Right lobe of liver (tissue), 4 donors: ENCODE measurements around the gene CKM.

Experiments
- CTCF ChIP-seq, 4 donors: fragments of 200-600 bp in 3 of 4; fragments of 450-650 bp in 1 of 4; IDR thresholded peaks; one replicate each; pipeline versions ENCODE4 v1.5.1 to v1.8.0; 2016 to 2022; ENCODE audit warnings: antibody characterized with exemption in 4 of 4, mild to moderate bottlenecking in 2 of 4
- POLR2A ChIP-seq: fragments of 450-650 bp; IDR thresholded peaks from one replicate; pipeline ENCODE4 v1.6.1; 2017; ENCODE audit warnings: antibody characterized with exemption, mild to moderate bottlenecking
- donor health status: DM: no; HTN: no; CAD: no.
- donor health status: DM: no; HTN: no; CAD: no.
- donor health status: DM: no; HTN: yes; CAD: no.

GRCh38 chr19:45345506-45345860 is 22.8 kb upstream of the CKM start:
- TF ChIP-seq CTCF (IDR thresholded peaks at IDR 0.05): no peak
- no peak for TF ChIP-seq POLR2A
